DOHH2 (cell line): Measurements from ENCODE around the gene KRTAP5-2.

Source experiments
- EZH2phosphoT487 ChIP-seq: fragments of 200-600 bp; sonication (generic); IDR thresholded peaks from 2 replicates; pipeline ENCODE4 v1.6.1; 2017; ENCODE audit warnings: borderline replicate concordance, mild to moderate bottlenecking, antibody characterized with exemption, low read length, moderate library complexity, mixed read lengths
- TF ChIP-seq, protein P1 (sequence below): fragments of 200-600 bp; sonication (generic); IDR thresholded peaks from one replicate; pipeline ENCODE4 v1.5.1; 2014; ENCODE audit warnings: antibody characterized with exemption, mild to moderate bottlenecking, low read depth, low read length; ENCODE audit not compliant: poor library complexity, severe bottlenecking

DNA sequence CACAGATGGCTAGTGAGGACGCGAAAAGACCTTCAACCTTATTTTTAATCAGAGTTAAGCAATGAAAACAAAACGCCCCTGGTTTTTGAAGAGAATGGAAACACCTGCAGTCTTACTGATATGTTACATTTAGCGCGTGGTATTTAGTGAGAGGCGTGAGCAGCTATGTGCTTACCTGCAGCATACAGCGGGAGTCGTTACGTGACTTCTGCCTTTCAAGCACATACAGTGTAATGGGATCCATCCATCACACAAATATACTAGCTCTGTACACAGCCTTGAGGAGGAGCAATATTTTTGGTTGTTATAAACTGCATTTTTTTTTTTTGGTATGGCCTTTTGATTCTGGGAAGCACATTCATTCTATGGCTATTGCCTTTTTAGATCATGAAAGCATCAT lies 5.5 kb downstream of the KRTAP5-2 start:
- TF ChIP-seq, protein P1, sequence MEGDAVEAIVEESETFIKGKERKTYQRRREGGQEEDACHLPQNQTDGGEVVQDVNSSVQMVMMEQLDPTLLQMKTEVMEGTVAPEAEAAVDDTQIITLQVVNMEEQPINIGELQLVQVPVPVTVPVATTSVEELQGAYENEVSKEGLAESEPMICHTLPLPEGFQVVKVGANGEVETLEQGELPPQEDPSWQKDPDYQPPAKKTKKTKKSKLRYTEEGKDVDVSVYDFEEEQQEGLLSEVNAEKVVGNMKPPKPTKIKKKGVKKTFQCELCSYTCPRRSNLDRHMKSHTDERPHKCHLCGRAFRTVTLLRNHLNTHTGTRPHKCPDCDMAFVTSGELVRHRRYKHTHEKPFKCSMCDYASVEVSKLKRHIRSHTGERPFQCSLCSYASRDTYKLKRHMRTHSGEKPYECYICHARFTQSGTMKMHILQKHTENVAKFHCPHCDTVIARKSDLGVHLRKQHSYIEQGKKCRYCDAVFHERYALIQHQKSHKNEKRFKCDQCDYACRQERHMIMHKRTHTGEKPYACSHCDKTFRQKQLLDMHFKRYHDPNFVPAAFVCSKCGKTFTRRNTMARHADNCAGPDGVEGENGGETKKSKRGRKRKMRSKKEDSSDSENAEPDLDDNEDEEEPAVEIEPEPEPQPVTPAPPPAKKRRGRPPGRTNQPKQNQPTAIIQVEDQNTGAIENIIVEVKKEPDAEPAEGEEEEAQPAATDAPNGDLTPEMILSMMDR = no peak
- TF ChIP-seq EZH2phosphoT487 = no peak
